Esophagus muscularis mucosa (tissue), 4 donors: ENCODE measurements around the gene IGIP.
A peak's percentile ranks its signal among the peaks of the same experiment; 100 is the strongest.

ENCODE experiments used
- CTCF ChIP-seq, 3 experiments: fragments of 200-600 bp in 2 of 3; fragments of 450-650 bp in 1 of 3; sonication (generic) in 2 of 3; IDR thresholded peaks; one replicate each; pipeline ENCODE4 v1.5.1; 2017 to 2019; ENCODE audit warnings: antibody characterized with exemption in 3 of 3, mild to moderate bottlenecking in 2 of 3, moderate library complexity in 1 of 3
- EP300 ChIP-seq: sonication (generic); formaldehyde crosslinking; IDR thresholded peaks from one replicate; pipeline ENCODE4 v1.6.1; 2017; ENCODE audit warnings: antibody characterized with exemption
- POLR2A ChIP-seq: fragments of 450-650 bp; IDR thresholded peaks from one replicate; pipeline ENCODE4 v1.6.1; 2017; ENCODE audit warnings: antibody characterized with exemption, moderate library complexity, mild to moderate bottlenecking, low read depth
- POLR2AphosphoS5 ChIP-seq, 2 donors: sonication (generic); formaldehyde crosslinking; IDR thresholded peaks; one replicate each; pipeline ENCODE4 v1.6.1; 2017; ENCODE audit warnings: antibody characterized with exemption in 2 of 2

GRCh38 chr5:140175367-140176030 lies 49.8 kb downstream of the IGIP start:
- peak in 2 of 3 experiments; percentile 15 to 35 for TF ChIP-seq CTCF (IDR thresholded peaks at IDR 0.05)
- peak in 1 of 2 donors; percentile 51 for TF ChIP-seq POLR2AphosphoS5 (IDR thresholded peaks at IDR 0.05)
- no peak for TF ChIP-seq POLR2A
- TF ChIP-seq EP300 = no peak
